ENCODE measurements around the gene EEFSEC.

Gene EEFSEC

DNA sequence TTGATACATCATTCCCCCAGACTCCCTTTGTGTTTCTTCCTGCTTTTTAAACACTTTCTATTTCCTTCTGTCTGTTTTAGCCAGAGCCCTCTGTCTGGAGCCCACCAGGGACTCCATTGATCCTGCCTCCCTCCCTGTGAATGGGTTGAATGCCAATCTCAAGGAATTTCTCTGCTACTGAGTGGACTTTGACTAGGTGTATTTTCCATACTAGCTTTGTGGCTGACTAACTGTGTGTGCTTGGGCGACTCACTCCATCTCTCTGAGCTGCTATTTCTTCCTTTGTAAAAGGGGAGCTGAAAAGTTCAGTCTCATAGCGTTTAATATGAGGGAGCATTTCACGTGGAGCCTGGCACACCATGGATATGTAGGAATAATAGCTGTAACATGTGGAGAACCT lies 98.8 kb downstream of the EEFSEC start:
- Mint-ChIP-seq H3K27me3 (ENCODE audit: low read depth) (no peaks in the 10 kb centered on the region), H3K4me1 (ENCODE audit: low read depth) (no peaks in the 10 kb centered on the region), H3K4me3 (no peak overlapping the region), H3K27ac (no peak overlapping the region), H3K36me3 (ENCODE audit: low read depth) (peaks cover 20% of the 10 kb centered on the region), H3K9me3 (no peaks in the 10 kb centered on the region)

DNA sequence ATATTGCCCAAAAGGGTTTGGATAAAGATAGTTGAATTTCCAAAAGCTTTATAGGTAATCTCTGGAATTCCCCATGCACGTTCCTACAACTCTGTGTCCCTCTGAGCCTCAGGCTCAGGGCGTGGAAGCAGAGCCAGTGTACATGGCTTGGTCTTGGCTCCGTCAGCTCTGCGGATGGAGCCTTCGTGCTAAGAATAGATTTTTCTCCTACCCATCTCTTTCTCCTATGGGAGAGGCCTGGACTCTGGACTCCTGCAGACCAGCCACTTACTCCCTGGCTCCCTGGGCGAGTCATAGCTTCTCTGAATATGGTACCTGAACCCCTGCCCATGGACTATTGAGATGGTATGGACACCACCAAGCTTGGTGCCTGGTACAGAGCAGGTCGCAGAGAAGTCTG lies 99.9 kb downstream of the EEFSEC start:
- Mint-ChIP-seq H3K9me3 (no peaks in the 10 kb centered on the region), H3K4me1 (ENCODE audit: low read depth) (no peaks in the 10 kb centered on the region), H3K36me3 (ENCODE audit: low read depth) (peaks cover 14% of the 10 kb centered on the region), H3K27me3 (ENCODE audit: low read depth) (no peaks in the 10 kb centered on the region), H3K4me3 (no peak overlapping the region), H3K27ac (no peak overlapping the region)

DNA sequence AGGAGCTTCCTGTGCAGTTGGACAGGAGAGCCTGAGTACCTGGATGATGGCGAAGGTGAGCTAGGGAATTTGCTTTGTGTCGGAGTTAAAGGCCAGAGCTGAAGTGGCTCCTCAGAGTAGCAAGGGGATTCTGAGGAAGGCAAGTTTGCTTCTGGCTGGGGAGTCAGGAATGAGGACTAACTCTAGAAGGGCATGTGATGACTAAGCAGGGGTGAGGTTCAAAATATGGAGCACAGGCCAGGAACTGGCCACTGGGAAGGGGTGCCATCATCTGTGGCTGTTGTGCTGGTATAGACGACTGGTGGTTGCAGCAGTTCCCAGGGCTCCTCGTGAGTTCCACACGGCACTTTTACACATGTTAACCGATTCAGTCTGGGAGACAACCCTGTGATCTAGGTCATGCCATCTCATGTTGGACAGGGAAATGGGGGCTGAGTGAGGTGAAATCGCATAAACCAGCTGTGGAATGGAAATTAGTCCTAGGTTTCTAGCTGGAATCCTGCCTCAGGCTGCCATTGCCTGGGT lies 100.8 kb downstream of the EEFSEC start:
- Mint-ChIP-seq H3K4me1 (ENCODE audit: low read depth) (no peaks in the 10 kb centered on the region), H3K27me3 (ENCODE audit: low read depth) (no peaks in the 10 kb centered on the region), H3K9me3 (no peaks in the 10 kb centered on the region), H3K36me3 (ENCODE audit: low read depth) (peaks cover 14% of the 10 kb centered on the region), H3K4me3 (no peak overlapping the region), H3K27ac (no peak overlapping the region)

DNA sequence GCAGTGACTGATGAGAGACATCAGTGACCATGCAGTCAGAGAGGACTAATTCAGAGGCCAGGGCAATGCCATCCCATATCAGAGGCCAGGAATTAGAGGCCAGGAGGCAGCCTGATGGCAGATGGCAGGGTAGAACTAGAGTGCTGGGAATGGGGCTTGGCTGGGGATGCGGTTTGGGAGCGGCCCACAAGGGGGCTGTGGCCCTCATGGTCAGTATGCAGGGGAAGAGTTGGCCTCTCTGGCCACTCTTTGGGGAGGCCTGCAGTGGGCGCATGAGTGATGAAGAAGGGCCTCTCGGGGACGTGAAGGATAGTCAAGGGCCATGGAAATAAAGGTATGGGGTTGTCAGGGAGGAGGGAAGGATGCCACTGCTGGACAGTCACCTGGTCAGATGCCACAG lies 101.7 kb downstream of the EEFSEC start:
- Mint-ChIP-seq H3K36me3 (ENCODE audit: low read depth) (peaks cover 14% of the 10 kb centered on the region), H3K27ac (no peak overlapping the region), H3K4me3 (no peak overlapping the region), H3K4me1 (ENCODE audit: low read depth) (no peaks in the 10 kb centered on the region), H3K27me3 (ENCODE audit: low read depth) (no peaks in the 10 kb centered on the region), H3K9me3 (peaks cover 6% of the 10 kb centered on the region)

DNA sequence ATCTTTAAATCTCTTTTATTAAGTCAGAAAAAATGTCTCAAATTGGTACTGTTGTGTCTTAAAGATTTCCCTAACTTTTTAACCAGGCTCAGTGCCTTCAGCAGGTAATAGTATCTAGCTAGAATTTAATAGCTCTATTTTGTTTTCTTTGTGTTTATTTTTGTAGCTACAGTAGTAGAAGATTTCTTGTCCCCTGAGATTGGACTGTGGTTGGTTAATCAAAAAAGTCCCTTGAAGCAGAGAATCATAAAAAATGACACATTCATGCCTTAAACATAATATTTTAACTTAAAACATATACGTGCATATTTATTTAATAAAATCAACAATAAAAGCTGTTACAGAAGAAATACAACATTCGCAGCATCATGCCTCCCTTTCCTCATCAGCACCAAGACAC lies 102.8 kb downstream of the EEFSEC start:
- H3K27me3 Mint-ChIP-seq (ENCODE audit: low read depth), result no peaks in the 10 kb centered on the region
- peaks cover 11% of the 10 kb centered on the region for H3K9me3 Mint-ChIP-seq
- peaks cover 6% of the 10 kb centered on the region for H3K36me3 Mint-ChIP-seq (ENCODE audit: low read depth)
- no peak overlapping the region for H3K4me3 Mint-ChIP-seq
- H3K27ac Mint-ChIP-seq, result no peak overlapping the region
- no peaks in the 10 kb centered on the region for H3K4me1 Mint-ChIP-seq (ENCODE audit: low read depth)

DNA sequence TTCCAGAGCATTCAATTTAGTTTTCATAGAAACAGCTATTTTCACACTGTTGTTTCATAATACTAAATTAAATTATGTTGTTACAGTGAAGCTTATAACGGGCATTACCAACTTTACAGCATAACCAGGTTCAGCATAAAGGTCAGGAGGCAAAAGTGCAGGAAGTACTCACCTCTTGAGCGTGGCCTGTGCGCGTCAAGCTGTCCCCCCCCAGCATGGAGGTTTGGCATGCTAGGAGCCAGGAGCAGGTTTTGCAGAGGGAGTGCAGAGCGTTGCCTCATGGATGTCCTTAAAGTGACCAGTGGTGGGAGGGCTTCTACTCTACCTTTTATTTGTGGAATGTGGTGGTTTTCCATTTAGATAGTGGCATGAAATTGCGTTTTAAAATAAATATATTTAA lies 104.4 kb downstream of the EEFSEC start:
- Mint-ChIP-seq H3K9me3 (peaks cover 11% of the 10 kb centered on the region), H3K36me3 (ENCODE audit: low read depth) (peaks cover 6% of the 10 kb centered on the region), H3K27me3 (ENCODE audit: low read depth) (no peaks in the 10 kb centered on the region), H3K4me1 (ENCODE audit: low read depth) (no peaks in the 10 kb centered on the region), H3K27ac (no peak overlapping the region), H3K4me3 (no peak overlapping the region)

DNA sequence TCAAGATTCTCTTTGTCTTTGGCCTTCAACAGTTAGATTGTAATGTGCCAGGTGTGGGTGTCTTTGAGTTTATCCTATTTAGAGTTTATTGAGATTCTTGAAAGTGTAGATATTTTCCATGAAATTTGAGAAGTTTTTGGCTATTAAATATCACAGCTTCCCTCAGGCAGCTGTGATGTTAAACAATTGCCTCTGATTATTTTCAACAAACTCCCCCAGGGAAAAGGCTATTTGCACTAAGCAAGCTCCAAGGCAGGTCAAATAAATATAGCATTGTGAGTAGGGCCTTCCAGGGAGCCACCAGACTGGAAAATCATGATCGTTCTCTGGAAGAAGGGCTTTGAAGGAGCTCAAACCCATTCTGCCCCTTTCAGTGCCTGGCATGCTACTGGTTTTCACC lies 107.0 kb downstream of the EEFSEC start:
- peaks cover 11% of the 10 kb centered on the region for H3K9me3 Mint-ChIP-seq
- peaks cover 6% of the 10 kb centered on the region for H3K36me3 Mint-ChIP-seq (ENCODE audit: low read depth)
- H3K4me3 Mint-ChIP-seq, result no peak overlapping the region
- H3K4me1 Mint-ChIP-seq (ENCODE audit: low read depth), result no peaks in the 10 kb centered on the region
- no peaks in the 10 kb centered on the region for H3K27me3 Mint-ChIP-seq (ENCODE audit: low read depth)
- no peak overlapping the region for H3K27ac Mint-ChIP-seq

DNA sequence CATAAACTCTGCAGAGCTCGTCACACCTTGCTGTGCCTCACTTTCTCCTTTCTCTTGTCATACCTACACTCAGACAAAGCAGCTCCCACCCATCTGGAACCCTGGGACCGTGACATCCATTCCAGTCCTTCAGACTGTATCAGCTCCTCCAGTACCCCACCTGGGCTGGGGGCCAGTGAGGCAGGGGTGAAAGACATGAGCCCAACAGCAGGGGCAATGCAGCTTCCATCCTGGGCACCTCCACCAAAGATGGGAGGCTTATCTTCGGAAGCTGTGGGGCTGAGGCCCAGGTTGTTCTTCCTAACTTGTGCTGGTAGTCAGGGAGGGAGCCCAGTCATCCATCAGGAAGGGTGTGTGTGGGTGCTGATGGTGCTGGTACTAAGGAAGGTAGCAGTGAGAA lies 109.2 kb downstream of the EEFSEC start:
- H3K4me3 Mint-ChIP-seq, result no peak overlapping the region
- H3K9me3 Mint-ChIP-seq, result peaks cover 11% of the 10 kb centered on the region
- H3K36me3 Mint-ChIP-seq (ENCODE audit: low read depth), result peaks cover 6% of the 10 kb centered on the region
- H3K4me1 Mint-ChIP-seq (ENCODE audit: low read depth), result no peaks in the 10 kb centered on the region
- no peak overlapping the region for H3K27ac Mint-ChIP-seq
- no peaks in the 10 kb centered on the region for H3K27me3 Mint-ChIP-seq (ENCODE audit: low read depth)

DNA sequence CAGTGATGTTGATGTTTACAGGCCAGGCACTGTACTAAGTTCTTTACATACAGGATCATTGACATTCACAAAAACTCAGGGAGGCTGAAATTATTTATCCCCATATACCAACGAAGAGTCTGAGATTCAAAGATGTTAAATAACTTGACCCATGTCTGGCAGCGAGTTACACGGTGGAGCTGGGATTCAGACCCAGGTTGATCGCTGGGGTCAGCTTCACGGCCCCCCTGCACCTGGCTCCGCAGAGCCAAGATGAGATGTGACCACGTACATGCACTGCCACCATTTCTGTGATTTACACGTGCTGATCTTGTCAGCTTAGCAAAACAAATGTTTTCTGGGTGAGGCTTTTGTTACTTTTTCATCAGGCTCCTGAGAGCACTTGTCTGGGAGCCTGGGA lies 109.8 kb downstream of the EEFSEC start:
- peaks cover 6% of the 10 kb centered on the region for H3K36me3 Mint-ChIP-seq (ENCODE audit: low read depth)
- H3K4me3 Mint-ChIP-seq, result no peak overlapping the region
- no peak overlapping the region for H3K27ac Mint-ChIP-seq
- no peaks in the 10 kb centered on the region for H3K27me3 Mint-ChIP-seq (ENCODE audit: low read depth)
- H3K4me1 Mint-ChIP-seq (ENCODE audit: low read depth), result no peaks in the 10 kb centered on the region
- H3K9me3 Mint-ChIP-seq, result peaks cover 11% of the 10 kb centered on the region

DNA sequence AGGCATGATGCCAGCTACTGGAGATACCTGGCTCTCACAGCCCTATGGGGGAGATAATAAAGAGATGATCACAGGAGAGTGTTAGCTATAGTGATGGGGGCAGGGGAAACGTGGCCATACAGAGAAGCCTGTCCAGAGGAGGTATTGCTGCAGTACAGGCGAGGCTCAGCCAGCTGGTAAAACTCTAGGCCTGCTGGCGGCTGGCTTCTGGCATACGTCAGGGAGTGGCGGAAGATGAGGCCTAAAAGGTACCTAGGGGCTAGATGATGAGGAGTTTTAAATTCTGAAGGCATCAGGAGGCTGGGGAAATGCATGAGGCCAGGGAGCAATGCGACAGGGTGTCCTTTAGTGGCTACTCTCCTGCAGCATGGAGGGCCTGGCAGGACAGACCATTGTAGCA lies 110.7 kb downstream of the EEFSEC start:
- Mint-ChIP-seq H3K36me3 (ENCODE audit: low read depth) (peaks cover 6% of the 10 kb centered on the region), H3K27ac (no peak overlapping the region), H3K9me3 (peaks cover 11% of the 10 kb centered on the region), H3K4me1 (ENCODE audit: low read depth) (no peaks in the 10 kb centered on the region), H3K4me3 (no peak overlapping the region), H3K27me3 (ENCODE audit: low read depth) (no peaks in the 10 kb centered on the region)

DNA sequence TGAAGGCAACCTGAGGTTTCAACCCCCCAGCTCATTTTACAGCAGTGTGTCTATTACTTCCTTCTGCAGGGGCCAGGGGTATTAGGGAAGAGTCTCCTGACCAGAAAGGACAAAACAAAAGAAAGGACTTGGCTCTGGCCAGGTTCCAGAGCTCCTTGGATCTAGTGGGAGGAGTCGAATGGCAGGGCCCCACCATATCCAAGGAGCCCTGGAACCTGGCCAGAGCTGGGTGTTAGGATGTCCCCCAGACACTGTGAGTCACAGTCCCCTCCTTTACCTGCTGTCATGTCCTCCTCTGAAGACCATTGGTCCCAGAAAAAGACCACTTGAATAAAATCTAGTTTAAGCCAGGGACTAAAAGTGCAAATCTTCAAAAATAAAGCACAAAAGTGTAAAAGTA lies 113.2 kb downstream of the EEFSEC start:
- no peak overlapping the region for H3K27ac Mint-ChIP-seq
- no peaks in the 10 kb centered on the region for H3K27me3 Mint-ChIP-seq (ENCODE audit: low read depth)

DNA sequence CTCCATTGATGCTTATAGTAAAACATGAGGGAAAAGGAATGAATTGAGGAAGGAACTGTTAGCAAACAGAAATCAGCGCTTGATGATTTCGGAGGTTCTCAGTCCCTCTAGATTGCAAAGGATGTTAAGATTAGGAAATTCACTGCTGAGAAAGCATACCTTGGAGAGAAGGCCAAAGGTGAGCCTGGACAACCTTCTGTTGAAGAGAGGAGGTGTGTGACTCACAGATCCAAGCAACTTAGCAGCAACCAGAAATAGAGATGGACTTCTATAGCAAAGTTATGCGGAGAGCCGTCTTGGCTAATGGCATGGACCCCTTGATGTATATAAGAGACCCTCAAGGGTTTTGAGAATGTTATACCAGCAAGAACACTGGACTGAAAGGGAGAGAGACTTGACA lies 114.3 kb downstream of the EEFSEC start:
- Mint-ChIP-seq H3K36me3 (ENCODE audit: low read depth) (no peaks in the 10 kb centered on the region), H3K4me1 (ENCODE audit: low read depth) (no peaks in the 10 kb centered on the region), H3K27me3 (ENCODE audit: low read depth) (no peaks in the 10 kb centered on the region), H3K27ac (no peak overlapping the region), H3K4me3 (no peak overlapping the region), H3K9me3 (no peaks in the 10 kb centered on the region)

More for the DNA sequence above, 113.2 kb downstream of the EEFSEC start:
- no peaks in the 10 kb centered on the region for H3K4me1 Mint-ChIP-seq (ENCODE audit: low read depth)
- H3K36me3 Mint-ChIP-seq (ENCODE audit: low read depth), result no peaks in the 10 kb centered on the region
- H3K9me3 Mint-ChIP-seq, result no peaks in the 10 kb centered on the region
- no peak overlapping the region for H3K4me3 Mint-ChIP-seq

DNA sequence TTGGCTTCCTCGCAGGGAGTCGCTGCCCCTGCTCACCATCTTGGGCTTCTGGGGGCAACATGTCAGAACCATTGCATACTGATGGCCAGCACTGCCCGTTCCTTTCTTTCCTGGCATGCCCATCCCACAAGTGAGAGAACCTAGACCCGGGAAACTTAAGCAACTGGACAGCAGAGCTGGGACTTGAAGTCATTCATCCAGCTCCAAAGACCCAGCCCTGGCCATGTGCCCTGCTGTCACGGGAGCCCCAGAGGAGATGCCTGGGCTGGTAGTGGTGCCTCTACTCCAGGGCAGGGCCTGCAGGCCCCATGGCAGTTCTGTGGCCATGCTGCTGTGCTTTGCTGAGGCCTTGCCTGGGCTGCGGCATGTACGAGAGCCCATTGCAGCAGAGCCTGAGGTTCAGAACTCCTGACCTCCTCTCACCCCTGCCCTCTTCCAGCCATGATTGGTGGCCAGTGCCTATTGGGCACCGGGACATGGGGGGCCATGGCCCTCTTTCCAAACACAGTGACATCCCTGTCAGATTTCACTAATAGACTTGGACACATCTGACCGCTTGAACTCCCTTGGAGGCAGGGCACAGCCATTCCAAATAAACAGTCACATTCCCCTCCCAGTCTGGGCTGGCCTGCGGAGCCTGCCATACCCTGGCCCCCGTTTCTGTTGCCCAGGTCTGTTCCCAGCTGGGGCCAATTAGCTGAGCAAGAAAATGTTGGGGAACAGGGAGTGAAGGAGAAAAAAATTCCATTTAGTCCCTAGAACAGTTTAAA lies 115.9 kb downstream of the EEFSEC start:
- Mint-ChIP-seq H3K27ac (no peak overlapping the region), H3K36me3 (ENCODE audit: low read depth) (no peaks in the 10 kb centered on the region), H3K9me3 (no peaks in the 10 kb centered on the region), H3K4me1 (ENCODE audit: low read depth) (no peaks in the 10 kb centered on the region), H3K27me3 (ENCODE audit: low read depth) (no peaks in the 10 kb centered on the region), H3K4me3 (no peak overlapping the region)

DNA sequence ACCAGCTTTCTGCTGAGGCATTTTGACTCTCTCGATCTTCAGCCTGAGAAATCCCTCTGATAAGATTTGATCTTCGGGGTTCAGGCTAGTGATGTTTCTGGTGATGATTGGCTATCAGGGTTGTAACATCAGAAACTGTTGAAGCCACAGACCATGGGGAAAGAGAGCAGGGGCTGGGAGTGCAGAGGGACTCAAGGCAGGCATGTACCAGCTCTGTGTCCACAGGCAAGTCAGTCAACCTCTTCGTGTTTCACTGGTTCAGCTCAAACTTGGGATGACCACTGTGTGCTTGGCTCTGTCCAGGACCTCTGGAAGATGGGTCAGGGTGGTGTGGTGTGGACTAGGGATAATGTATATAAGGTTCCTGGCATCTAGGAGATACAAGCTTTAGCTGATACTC lies 116.5 kb downstream of the EEFSEC start:
- H3K27me3 Mint-ChIP-seq (ENCODE audit: low read depth), result no peaks in the 10 kb centered on the region
- H3K4me3 Mint-ChIP-seq, result no peak overlapping the region
- no peak overlapping the region for H3K27ac Mint-ChIP-seq
- H3K36me3 Mint-ChIP-seq (ENCODE audit: low read depth), result no peaks in the 10 kb centered on the region
- H3K4me1 Mint-ChIP-seq (ENCODE audit: low read depth), result no peaks in the 10 kb centered on the region
- no peaks in the 10 kb centered on the region for H3K9me3 Mint-ChIP-seq

DNA sequence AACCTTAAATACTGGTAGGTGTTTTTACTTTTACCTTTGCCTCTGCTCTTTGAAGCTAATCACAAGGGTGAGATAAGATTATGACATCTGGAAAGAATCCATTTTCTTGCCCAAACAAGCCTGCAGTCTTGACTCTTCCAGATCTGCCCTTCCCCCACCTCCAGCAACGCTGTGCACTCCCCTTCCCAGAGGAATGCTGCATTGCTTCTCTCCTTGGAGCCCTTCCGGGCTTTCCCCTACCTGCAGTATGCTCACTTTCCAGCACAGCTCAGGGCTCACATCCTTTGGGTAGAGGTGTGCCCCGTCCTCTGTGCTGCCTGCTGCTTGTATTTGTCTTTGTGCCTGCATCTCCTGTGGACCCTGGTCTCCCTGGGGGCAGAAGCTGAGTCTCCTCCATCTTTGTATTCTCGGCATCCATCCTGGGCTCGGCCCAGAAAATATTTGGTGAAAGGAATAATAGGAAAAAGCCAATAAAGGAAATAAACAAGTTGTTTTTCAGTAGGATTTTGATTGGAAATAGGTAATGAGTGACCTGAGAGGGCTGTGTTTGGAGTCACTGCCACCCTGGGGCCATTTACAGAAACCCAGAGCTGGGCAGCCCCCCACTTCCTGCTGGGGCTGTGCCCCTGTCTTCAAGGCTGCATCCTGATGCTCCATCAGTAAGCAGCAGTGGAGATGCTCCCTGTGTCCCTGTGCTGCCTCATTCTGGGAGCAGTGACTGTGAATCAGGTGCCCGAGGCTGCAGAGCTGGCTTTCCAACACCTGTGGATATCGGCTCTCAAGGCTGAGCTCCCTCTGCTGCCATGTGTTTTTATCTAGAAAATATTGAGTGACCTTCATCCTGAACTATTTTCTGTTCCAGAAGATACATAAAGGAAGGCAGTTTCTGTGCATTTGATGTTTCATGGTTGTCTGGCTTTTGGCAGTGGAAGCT lies 117.5 kb downstream of the EEFSEC start:
- H3K4me1 Mint-ChIP-seq (ENCODE audit: low read depth), result no peaks in the 10 kb centered on the region
- no peaks in the 10 kb centered on the region for H3K9me3 Mint-ChIP-seq
- no peak overlapping the region for H3K27ac Mint-ChIP-seq
- no peaks in the 10 kb centered on the region for H3K27me3 Mint-ChIP-seq (ENCODE audit: low read depth)
- no peak overlapping the region for H3K4me3 Mint-ChIP-seq
- H3K36me3 Mint-ChIP-seq (ENCODE audit: low read depth), result no peaks in the 10 kb centered on the region

Measured in T-helper 1 cell treated with Interleukin-12 subunit alpha and Interleukin-12 subunit beta and Interleukin-4 antibody, amounts not matched to agents 30 μg/mL and 1 μg/mL, for 36 hours (primary cell).